HUDEP-2 (cell line): Measurements from ENCODE around the gene MEF2D.

Experiments used
- DNase-seq, 76 experiments: peaks; one replicate each; lab custom pipeline; 2025; ENCODE audit not compliant: unreplicated experiment in 76 of 76; lab: John Stamatoyannopoulos, UW

MEF2D gene

GRCh38 chr1:156525071-156525501 is 24.5 kb upstream of the MEF2D start:
- DNase-seq: no peak

- no peak for DNase-seq
Measured at GRCh38 chr1:156524481-156524869, 23.9 kb upstream of the MEF2D start.

- peak in 7 of 76 experiments; percentile 5 to 28 (median 11) for DNase-seq
Measured at GRCh38 chr1:156523801-156524480, 23.4 kb upstream of the MEF2D start.

GRCh38 chr1:156522443-156522970 is 21.9 kb upstream of the MEF2D start:
- DNase-seq: no peak

- no peak for DNase-seq
Measured at GRCh38 chr1:156517748-156518147, 17.2 kb upstream of the MEF2D start.

- DNase-seq: no peak
Measured at GRCh38 chr1:156516821-156517220, 16.2 kb upstream of the MEF2D start.

GRCh38 chr1:156515956-156516355 is 15.4 kb upstream of the MEF2D start:
- no peak for DNase-seq

- no peak for DNase-seq
Measured at GRCh38 chr1:156513185-156513584, 12.6 kb upstream of the MEF2D start.

GRCh38 chr1:156511644-156512043 is 11.1 kb upstream of the MEF2D start:
- no peak for DNase-seq

GRCh38 chr1:156510709-156511108 is 10.1 kb upstream of the MEF2D start:
- peak in 1 of 76 experiments; percentile 6 for DNase-seq

GRCh38 chr1:156509424-156510034 is 9.0 kb upstream of the MEF2D start:
- DNase-seq: no peak

GRCh38 chr1:156508955-156509234 is 8.3 kb upstream of the MEF2D start:
- DNase-seq: peak in 10 of 76 experiments; percentile 8 to 32 (median 22)

- no peak for DNase-seq
Measured at GRCh38 chr1:156508205-156508954, 7.8 kb upstream of the MEF2D start.

- DNase-seq: no peak
Measured at GRCh38 chr1:156506450-156506849, 5.9 kb upstream of the MEF2D start.

- DNase-seq: no peak
Measured at GRCh38 chr1:156505679-156506298, 5.2 kb upstream of the MEF2D start.

GRCh38 chr1:156504821-156505678 is 4.5 kb upstream of the MEF2D start:
- peak in 74 of 76 experiments; percentile 49 to 98 (median 92) for DNase-seq

- DNase-seq: peak in 3 of 76 experiments; percentile 12 to 37 (median 16)
Measured at GRCh38 chr1:156504438-156504813, 3.9 kb upstream of the MEF2D start.

GRCh38 chr1:156503698-156504437 is 3.3 kb upstream of the MEF2D start:
- no peak for DNase-seq

GRCh38 chr1:156502894-156503697 is 2.5 kb upstream of the MEF2D start:
- no peak for DNase-seq
